GM12891 (cell line): ENCODE data around the gene MSRB2.
"Not testable (repeated sequence)": the region's sequence is repeated elsewhere in the genome, so short reads cannot be mapped to it uniquely, and the experiment has no call there.

Experiments
- DNase-seq: peaks from one replicate; pipeline ENCODE4 v3.0.0; 2011; ENCODE audit warnings: low spot score; ENCODE audit not compliant: insufficient read length
- FAIRE-seq: peaks from 2 replicates; lab custom pipeline; 2011; peaks lifted over from hg19 to GRCh38; lab: Jason Lieb, UNC
- PAX5 ChIP-seq: IDR thresholded peaks from 2 replicates; pipeline ENCODE4 v1.6.1; 2011; ENCODE audit warnings: low read length, moderate library complexity, mild to moderate bottlenecking; ENCODE audit not compliant: insufficient read depth, severe bottlenecking
- POLR2A ChIP-seq: IDR thresholded peaks from 2 replicates; pipeline ENCODE4 v1.6.1; 2011; ENCODE audit warnings: low read depth, low read length, control low read depth
- POLR2AphosphoS5 ChIP-seq: IDR thresholded peaks from 2 replicates; pipeline ENCODE4 v1.6.1; 2011; ENCODE audit warnings: low read depth, low read length, control low read depth
- POU2F2 ChIP-seq: IDR thresholded peaks from 2 replicates; pipeline ENCODE4 v1.6.1; 2011; ENCODE audit warnings: low read depth, mild to moderate bottlenecking, control low read depth, low read length, moderate library complexity
- SPI1 ChIP-seq: IDR thresholded peaks from 2 replicates; pipeline ENCODE4 v1.6.1; 2011; ENCODE audit warnings: low read depth, low read length, control low read depth
- TAF1 ChIP-seq: IDR thresholded peaks from 2 replicates; pipeline ENCODE4 v1.6.1; 2011; ENCODE audit warnings: low read depth, low read length, control low read depth

Gene MSRB2

DNA sequence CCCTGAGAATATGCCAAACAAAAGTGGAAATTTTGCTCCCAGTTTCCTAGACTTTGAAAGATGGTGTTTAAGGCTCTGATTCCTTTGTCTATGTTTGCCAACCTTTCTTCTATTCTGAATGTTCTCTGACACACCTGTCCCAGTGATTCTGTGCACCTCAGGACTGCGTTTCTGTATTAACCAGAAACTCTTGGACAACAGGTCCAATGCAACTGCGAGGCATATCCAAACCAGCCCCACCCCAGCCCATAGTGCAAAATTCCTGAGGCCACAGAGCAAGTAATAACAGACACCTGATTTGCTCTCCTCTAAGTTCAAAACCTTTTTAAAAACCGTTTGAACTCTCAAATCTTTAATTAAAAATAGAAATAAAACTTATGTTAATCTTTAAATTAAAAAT, 37.0 kb upstream of the MSRB2 start:
- DNase-seq, result no peak
- no peak for TF ChIP-seq POLR2AphosphoS5
- TF ChIP-seq SPI1, result no peak
- TF ChIP-seq TAF1, result no peak
- no peak for TF ChIP-seq PAX5
- FAIRE-seq, result no peak

DNA sequence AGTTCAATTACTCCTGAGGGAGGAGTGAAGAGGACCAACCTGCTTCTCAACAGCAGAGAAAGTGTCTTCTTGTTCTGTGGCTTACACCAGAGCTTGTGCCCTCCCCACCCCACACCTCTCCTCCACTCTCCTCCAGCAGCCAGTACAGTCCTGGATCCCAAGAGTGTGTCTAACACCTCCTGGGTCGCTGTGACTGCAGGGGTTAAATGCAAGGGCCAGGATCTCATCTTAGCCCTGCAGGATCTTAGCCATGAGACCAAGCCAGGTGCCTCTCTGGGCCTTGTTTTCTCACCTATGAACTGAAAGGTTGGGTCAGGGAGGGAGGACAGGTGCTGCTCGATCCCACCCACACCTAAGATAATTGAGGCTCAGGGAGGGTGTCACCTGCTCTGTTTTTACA, 34.5 kb upstream of the MSRB2 start:
- DNase-seq (no peak), FAIRE-seq (no peak)
- TF ChIP-seq TAF1 (no peak), SPI1 (no peak)

DNA sequence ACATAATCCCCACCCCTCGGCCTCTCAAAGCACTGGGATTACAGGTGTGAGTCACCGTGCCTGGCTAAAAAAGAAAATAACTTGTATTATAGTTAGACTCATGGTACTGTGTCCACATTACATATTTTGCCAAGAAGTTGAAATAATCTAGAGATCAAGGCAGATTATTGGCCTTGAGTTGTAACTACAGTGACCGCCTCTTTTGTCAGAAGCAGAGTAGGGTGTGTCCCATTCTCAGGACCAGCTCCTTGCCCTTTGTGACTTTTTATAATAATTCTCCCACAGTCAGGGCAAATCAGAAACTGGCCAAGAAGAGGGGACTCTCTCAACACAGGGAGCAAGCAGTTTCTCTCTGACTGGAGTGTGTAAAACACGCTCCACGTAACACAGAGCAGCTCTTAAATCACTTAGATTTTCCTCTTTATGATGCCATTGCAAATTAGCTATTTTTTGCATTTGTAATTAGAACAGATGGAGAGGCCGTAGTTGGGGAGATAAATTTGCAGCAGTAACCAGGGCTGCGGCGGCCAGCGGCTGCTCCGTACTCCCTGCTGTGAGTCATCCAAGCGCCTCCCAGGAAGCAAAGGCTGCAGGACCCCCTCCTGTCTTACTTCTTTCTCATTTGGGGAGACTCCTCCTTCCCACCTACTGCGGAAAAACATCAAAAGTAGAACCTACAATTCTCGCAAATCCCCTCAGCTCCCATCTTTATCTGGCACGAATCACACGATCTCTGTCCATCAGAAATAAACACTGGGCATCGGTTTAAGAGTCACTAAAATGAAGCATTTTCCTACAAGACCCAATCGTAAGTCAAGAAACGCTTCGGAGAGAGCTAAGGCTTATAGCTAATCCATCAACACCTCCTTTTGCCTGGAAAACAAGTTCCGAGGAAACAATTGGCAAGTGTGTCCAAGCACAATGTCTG, 32.1 kb upstream of the MSRB2 start:
- DNase-seq (no peak), FAIRE-seq (no peak)
- no peak for TF ChIP-seq SPI1
- no peak for TF ChIP-seq POLR2AphosphoS5
- no peak for TF ChIP-seq TAF1
- TF ChIP-seq POU2F2, result no peak
- no peak for TF ChIP-seq POLR2A
- no peak for TF ChIP-seq PAX5

DNA sequence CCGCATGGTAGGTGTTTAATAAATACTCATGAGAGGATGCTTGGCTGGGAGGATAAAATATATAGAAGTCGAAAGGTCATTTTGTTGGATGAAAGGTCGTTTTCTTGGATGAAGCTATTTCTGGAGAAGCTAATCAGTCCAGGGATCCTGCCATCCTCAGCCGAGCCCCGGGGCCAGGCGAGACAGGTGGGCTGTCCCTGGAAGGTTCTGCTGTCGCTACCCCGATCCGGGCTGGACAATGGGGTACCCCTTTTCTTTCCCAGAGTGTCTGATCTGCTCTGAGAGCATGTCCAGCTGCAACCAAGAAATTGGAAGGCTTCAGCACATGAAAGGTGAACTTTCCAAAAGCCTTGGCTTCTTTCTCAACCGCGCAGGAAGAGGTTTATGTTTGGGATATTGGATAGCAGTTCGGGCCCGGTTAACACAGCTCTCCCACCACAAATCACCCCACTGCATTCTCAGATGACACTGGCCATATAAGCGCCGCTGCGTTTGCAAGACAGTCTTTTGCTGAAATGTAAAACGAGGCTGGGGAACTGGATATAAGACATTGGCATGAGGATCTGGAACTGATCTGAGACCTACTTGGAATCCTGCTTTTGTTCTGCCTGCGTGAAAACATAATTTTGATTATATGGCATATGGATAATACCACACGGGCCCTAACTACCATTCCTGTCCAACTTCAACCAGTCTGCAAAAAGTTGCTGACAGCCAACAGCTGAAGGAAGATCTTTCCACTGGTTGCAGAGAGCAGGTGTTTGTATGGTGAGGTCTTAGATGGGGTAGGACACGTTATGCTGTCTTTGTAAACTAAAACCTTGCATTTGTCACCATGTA, 31.2 kb upstream of the MSRB2 start:
- no peak for FAIRE-seq

DNA sequence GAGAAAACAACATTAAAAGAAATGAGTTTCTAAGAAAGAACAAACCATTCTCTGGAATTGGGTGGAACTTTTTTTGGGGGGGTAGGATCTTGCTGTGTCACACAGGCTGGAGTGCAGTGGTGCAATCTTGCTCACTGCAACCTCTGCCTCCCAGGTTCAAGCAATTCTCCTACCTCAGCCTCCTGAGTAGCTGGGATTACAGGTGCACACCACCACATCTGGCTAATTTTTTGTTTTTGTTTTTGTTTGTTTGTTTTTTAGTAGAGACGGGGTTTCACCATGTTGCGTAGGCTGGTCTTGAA, 30.6 kb upstream of the MSRB2 start:
- not testable (repeated sequence) for DNase-seq, FAIRE-seq

More for the DNA sequence above, 31.2 kb upstream of the MSRB2 start:
- TF ChIP-seq POLR2AphosphoS5 (no peak), SPI1 (no peak), POU2F2 (no peak), POLR2A (no peak), PAX5 (no peak), TAF1 (no peak)
- no peak for DNase-seq

DNA sequence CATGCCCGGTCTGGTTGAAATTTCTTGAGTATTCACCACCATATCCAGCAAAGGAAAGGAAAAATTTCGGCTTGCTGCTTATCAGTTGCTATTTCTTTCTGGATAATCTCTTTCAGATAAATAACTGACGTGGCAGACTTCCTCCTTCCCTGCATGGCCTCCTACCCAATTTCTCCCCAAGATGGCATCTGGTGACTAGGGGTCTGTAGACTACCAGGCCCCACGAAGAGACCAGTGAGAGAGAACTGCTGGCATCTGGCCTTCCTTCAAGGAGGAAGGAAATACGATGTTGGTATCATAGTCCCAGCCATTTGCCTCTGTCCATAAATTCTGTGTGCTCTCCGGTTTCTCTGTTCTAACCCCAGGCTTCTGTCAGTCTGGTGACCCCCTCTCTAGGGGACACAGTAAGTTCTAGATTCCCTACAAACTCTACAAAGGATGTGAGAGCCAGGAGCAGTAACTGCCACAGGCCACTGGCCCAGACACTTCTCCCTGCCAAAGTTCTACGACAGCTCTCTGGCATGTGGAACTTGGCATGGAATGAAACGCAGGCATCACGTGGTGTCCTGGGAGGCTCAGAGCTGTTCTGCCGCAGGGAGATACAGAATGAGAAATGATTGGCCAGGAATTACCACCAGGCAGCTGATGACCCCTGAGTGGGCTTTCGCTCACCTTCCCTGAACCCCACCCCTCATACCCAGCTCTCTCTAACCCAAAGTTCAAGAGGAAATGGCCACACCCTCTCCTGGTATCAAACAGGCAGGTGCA, 30.0 kb upstream of the MSRB2 start:
- FAIRE-seq (no peak), DNase-seq (no peak)
- no peak for TF ChIP-seq POU2F2
- TF ChIP-seq POLR2AphosphoS5, result no peak
- TF ChIP-seq SPI1, result no peak
- no peak for TF ChIP-seq TAF1
- no peak for TF ChIP-seq PAX5
- TF ChIP-seq POLR2A, result no peak

DNA sequence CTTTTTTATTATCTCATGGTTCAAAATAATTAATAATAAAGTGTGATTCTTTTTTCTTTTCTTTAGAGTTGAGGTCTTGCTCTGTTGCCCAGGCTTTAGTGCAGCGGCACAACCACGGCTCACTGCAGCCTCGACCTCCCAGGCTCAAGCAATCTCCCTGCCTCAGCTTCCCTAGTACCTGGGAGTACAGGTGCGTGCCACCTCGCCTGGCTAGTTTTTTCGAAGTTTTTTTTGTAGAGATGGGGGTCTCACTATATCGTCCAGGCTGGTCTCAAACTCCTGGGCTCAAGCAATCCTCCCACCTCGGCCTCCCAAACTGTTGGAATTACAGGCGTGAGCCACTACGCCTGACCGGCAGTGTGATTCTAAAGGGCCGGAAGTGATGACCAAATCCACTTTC, 28.0 kb upstream of the MSRB2 start:
- TF ChIP-seq PAX5 (no peak), TAF1 (no peak), POLR2AphosphoS5 (no peak), POLR2A (no peak), SPI1 (no peak), POU2F2 (no peak)
- DNase-seq, result no peak
- FAIRE-seq, result no peak

DNA sequence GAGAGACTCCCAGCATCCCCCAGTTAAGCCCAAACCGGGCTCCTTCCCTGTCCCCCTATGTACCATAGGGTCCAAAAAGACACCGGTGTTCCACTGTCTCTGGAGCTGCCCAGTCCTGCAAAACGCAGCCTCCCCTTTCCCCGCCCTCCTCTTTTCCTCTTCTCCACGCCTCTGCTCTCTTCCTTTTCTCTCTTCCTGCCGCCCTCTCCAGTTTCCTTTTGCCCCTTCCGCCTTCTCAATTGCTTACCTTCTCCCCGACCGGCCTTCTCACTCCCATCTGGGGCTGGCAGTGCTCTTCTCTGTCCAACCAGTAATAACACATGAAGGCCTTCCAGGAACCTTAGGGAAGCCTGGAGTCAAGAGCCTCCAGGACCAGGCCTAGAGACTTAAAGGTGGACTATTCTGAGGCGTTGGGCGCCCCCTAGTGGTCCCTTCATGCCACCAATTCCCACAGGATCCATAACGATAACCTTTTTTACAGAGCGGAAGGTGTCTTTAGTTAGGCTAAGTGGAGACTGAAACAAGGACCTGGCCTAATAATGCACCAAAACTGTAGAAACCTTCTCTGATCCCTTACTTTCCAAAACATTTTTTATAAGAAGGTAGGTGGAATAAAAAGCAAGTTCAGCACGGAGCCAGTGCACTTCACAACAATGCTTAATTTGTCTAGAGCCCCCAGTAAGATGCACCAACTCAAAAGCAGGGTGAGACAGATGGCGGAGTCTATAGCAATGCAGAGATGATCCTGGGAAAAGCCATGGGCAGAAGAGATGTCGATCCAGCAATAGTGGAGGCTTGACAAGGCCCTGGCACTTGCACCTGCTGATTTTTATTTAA, 27.2 kb upstream of the MSRB2 start:
- peak; percentile 44 for DNase-seq
- TF ChIP-seq POLR2AphosphoS5, result no peak
- TF ChIP-seq POLR2A, result no peak
- no peak for TF ChIP-seq PAX5
- no peak for FAIRE-seq

DNA sequence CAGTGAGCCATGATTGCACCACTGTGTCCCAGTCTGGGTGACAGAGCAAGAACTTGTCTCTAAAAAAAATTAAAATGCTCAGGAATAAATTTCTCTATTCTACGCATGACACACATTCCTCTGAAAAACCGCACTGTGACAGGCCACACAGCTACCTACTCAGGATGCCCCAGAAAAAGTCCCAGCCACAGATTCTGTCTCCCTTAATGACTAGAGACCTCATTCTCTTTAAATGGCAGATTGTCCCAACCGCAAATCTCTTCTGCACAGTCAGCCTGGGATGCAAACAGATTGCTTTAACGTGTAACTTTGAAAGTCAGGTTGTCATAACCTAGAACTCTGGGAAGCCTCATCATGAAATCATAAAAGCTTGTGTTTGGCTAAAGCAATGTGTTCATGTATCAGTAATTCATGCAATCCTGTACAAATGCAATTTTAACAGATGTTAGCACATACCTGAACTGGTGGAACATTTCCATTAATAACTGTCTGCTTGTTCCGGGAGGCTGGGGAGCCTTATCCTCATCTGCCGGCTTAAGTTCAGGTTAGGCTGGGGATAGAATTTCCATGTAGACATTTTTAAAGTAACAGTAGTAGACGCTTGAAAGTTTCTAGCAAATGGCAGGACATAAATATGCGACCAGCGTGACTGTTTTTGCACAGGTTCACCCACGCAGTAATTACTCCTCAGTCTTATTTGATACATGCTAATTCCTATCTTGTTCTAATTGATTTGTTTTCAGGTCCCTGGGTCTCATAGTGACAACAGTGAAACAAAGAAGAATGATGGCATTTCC, 26.2 kb upstream of the MSRB2 start:
- FAIRE-seq, result no peak
- TF ChIP-seq TAF1 (no peak), POU2F2 (no peak), SPI1 (no peak), POLR2A (no peak), POLR2AphosphoS5 (no peak), PAX5 (no peak)

DNA sequence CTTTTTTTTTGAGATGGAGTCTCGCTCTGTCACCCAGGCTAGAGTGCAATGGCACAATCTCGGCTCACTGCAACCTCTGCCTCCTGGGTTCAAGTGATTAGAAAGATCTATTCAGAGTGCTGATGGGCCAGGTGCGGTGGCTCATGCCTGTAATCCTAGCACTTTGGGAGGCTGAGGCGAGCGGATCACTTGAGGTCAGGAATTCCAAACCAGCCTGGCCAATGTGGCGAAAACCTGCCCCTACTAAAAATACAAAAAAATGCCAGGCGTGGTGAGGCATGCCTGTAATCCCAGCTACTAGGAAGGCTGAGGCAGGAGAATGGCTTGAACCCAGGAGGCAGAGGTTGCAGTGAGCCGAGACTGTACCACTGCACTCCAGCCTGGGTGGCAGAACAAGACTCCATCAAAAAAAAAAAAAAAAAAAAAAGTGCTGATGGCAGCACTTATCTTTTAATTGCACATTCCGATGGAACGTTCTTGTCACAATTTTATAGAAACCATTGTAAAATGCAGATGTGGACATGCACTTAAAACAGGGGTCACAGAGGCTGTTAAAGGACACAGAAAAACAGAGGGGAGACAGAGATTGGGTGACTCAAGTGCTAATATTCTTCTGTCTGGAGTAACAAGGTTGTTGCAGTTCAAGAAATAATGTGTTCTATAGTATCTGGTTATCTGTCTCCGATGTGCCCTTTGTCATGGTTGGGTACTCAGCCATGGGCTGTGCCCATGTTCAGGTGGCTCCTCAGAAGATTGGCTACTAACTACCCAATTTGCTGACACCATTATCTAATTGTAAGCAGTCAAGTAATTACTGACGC, 25.1 kb upstream of the MSRB2 start:
- not testable (repeated sequence) for DNase-seq, FAIRE-seq

More for the DNA sequence above, 26.2 kb upstream of the MSRB2 start:
- no peak for DNase-seq
